Neural cell (in vitro differentiated cells): Measurements from ENCODE around the gene DOCK9. TPM values are rescaled to one million over a fixed set of nuclear protein-coding genes. Genes with fewer than 3 reads are reported as not detected.

Experiments
- H2AFZ ChIP-seq: fragments of 200-600, 300-800 bp; sonication (generic), shearing (Covaris generic); 2 replicates; pipeline ENCODE4 v1.6.0; 2014; ENCODE audit warnings: low read depth, mild to moderate bottlenecking, antibody characterized with exemption, low read length, moderate library complexity
- H3F3A ChIP-seq: fragments of 200-600 bp; shearing (Covaris generic); 2 replicates; pipeline ENCODE4 v1.6.1; 2016; ENCODE audit warnings: mild to moderate bottlenecking, moderate library complexity, mixed read lengths, antibody characterized with exemption, low read length; ENCODE audit not compliant: insufficient read depth, poor library complexity, severe bottlenecking
- H3K27ac ChIP-seq: fragments of 200-600, 300-800 bp; sonication (generic), shearing (Covaris generic); 2 replicates; pipeline ENCODE4 v1.5.1; 2014; ENCODE audit warnings: mild to moderate bottlenecking, low read length, moderate library complexity
- H3K27me3 ChIP-seq: fragments of 300-800, 200-600 bp; sonication (generic), shearing (Covaris generic); 2 replicates; pipeline ENCODE4 v1.6.0; 2014; ENCODE audit warnings: mild to moderate bottlenecking, low read depth, low read length, moderate library complexity; ENCODE audit not compliant: insufficient read depth
- H3K36me3 ChIP-seq: fragments of 300-800, 200-600 bp; sonication (generic), shearing (Covaris generic); 2 replicates; pipeline ENCODE4 v1.5.1; 2014; ENCODE audit warnings: mild to moderate bottlenecking, antibody characterized with exemption, low read length, moderate library complexity; ENCODE audit not compliant: insufficient read depth
- H3K4me2 ChIP-seq: fragments of 300-800, 200-600 bp; sonication (generic), shearing (Covaris generic); 2 replicates; pipeline ENCODE4 v1.6.0; 2014; ENCODE audit warnings: mild to moderate bottlenecking, low read length
- H3K4me3 ChIP-seq: fragments of 300-800, 200-600 bp; sonication (generic), shearing (Covaris generic); 2 replicates; pipeline ENCODE4 v1.5.1; 2014; ENCODE audit warnings: mild to moderate bottlenecking, low read length, moderate library complexity
- H3K79me2 ChIP-seq: fragments of 200-600 bp; shearing (Covaris generic); replicated peaks from 2 replicates; pipeline ENCODE4 v1.6.0; 2014; ENCODE audit warnings: mild to moderate bottlenecking, low read length, moderate library complexity; ENCODE audit not compliant: insufficient read depth
- H3K9ac ChIP-seq: fragments of 300-800, 200-600 bp; sonication (generic), shearing (Covaris generic); 2 replicates; pipeline ENCODE4 v1.6.1; 2016; ENCODE audit warnings: mild to moderate bottlenecking, low read length, mixed read lengths
- H3K9me2 ChIP-seq: fragments of 200-600 bp; shearing (Covaris generic); 2 replicates; pipeline ENCODE4 v1.6.1; 2016; ENCODE audit warnings: mild to moderate bottlenecking, low read length, mixed read lengths; ENCODE audit not compliant: insufficient read depth
- H3K9me3 ChIP-seq: fragments of 200-600, 300-800 bp; sonication (generic), shearing (Covaris generic); 2 replicates; pipeline ENCODE4 v1.6.1; 2016; ENCODE audit warnings: mild to moderate bottlenecking, mixed run types, low read length, moderate library complexity, mixed read lengths
- H4K20me1 ChIP-seq: fragments of 200-600 bp; shearing (Covaris generic); 2 replicates; pipeline ENCODE4 v1.6.1; 2016; ENCODE audit warnings: mild to moderate bottlenecking, mixed run types; ENCODE audit not compliant: insufficient read depth
- EP300 ChIP-seq: fragments of 450-650 bp; conservative IDR thresholded peaks from 2 replicates; pipeline ENCODE4 v1.6.1; 2014; ENCODE audit warnings: antibody characterized with exemption, mild to moderate bottlenecking, moderate library complexity; ENCODE audit not compliant: poor library complexity, severe bottlenecking
- EZH2 ChIP-seq: fragments of 200-600, 300-800 bp; shearing (Covaris generic), sonication (generic); IDR thresholded peaks from 2 replicates; pipeline ENCODE4 v1.6.1; 2014; ENCODE audit warnings: antibody characterized with exemption, low read length, borderline replicate concordance, mild to moderate bottlenecking; ENCODE audit not compliant: insufficient read depth, poor library complexity, severe bottlenecking
- MXI1 ChIP-seq: fragments of 450-650 bp; conservative IDR thresholded peaks from 2 replicates; pipeline ENCODE4 v1.6.1; 2014; ENCODE audit warnings: antibody characterized with exemption, mild to moderate bottlenecking; ENCODE audit not compliant: poor library complexity, severe bottlenecking
- POLR2AphosphoS5 ChIP-seq: IDR thresholded peaks from 2 replicates; pipeline ENCODE4 v1.6.1; 2012
- RAD21 ChIP-seq: fragments of 450-650 bp; conservative IDR thresholded peaks from 2 replicates; pipeline ENCODE4 v1.6.1; 2014; ENCODE audit warnings: antibody characterized with exemption, mild to moderate bottlenecking, moderate library complexity
- SMC3 ChIP-seq: fragments of 450-650 bp; conservative IDR thresholded peaks from 2 replicates; pipeline ENCODE4 v1.6.1; 2014; ENCODE audit warnings: antibody characterized with exemption, mild to moderate bottlenecking, moderate library complexity; ENCODE audit not compliant: poor library complexity
- TAF1 ChIP-seq: IDR thresholded peaks from 2 replicates; pipeline ENCODE4 v1.6.1; 2012; ENCODE audit warnings: low read depth
- polyA plus RNA-seq: library from polyadenylated mRNA; depleted of rRNA; stranded (reverse); fragments of >200 nt; gene quantifications from 2 replicates; pipeline ENCODE4 v1.2.3, GENCODE V29; 2014
- TF ChIP-seq, protein P1 (sequence below): fragments of 450-650 bp; IDR thresholded peaks from 2 replicates; pipeline ENCODE4 v1.5.1; 2014; ENCODE audit warnings: antibody characterized with exemption, mild to moderate bottlenecking, moderate library complexity; ENCODE audit not compliant: poor library complexity, severe bottlenecking
- TF ChIP-seq, protein P2 (sequence below): IDR thresholded peaks from 2 replicates; pipeline ENCODE4 v1.6.1; 2012; ENCODE audit warnings: borderline replicate concordance

The DOCK9 gene
- polyA plus RNA-seq, 1 donor from 2014 or later, result 11.4 TPM

DNA sequence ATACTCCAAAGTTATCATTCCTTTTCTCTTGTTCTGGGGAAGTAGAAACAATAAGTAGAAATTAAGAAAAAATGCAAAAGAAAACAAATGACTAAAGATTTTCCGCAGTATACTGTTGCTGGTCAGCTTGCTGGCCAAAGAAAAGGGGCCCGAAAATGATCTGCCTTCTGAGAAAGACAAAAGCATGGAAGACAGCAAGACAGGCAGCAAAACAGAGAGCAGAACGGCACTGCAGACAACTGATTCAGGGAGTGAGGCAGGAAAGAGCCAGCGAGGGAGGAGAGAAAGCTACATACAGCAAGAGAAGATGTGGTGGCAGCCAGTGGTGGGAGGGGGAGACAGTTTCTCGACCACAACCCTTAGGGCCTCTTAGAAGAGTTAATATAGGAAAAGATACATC lies 5.3 kb upstream of the DOCK9 start:
- no peaks in the 10 kb centered on the region for H3K9me3 ChIP-seq
- no peaks in the 10 kb centered on the region for H3K79me2 ChIP-seq
- no peaks in the 10 kb centered on the region for H3K27me3 ChIP-seq
- no peaks in the 10 kb centered on the region for H3F3A ChIP-seq
- no peaks in the 10 kb centered on the region for H3K36me3 ChIP-seq
- H4K20me1 ChIP-seq, result no peaks in the 10 kb centered on the region
- H2AFZ ChIP-seq, result no peak overlapping the region
- no peaks in the 10 kb centered on the region for H3K9me2 ChIP-seq
- H3K4me2 ChIP-seq, result no peak overlapping the region
- H3K27ac ChIP-seq, result no peak overlapping the region
- H3K4me3 ChIP-seq, result no peak overlapping the region
- TF ChIP-seq MXI1 (no peak), POLR2AphosphoS5 (no peak), EP300 (no peak), RAD21 (no peak), SMC3 (no peak), TAF1 (no peak), EZH2 (no peak)
- TF ChIP-seq, protein P1, sequence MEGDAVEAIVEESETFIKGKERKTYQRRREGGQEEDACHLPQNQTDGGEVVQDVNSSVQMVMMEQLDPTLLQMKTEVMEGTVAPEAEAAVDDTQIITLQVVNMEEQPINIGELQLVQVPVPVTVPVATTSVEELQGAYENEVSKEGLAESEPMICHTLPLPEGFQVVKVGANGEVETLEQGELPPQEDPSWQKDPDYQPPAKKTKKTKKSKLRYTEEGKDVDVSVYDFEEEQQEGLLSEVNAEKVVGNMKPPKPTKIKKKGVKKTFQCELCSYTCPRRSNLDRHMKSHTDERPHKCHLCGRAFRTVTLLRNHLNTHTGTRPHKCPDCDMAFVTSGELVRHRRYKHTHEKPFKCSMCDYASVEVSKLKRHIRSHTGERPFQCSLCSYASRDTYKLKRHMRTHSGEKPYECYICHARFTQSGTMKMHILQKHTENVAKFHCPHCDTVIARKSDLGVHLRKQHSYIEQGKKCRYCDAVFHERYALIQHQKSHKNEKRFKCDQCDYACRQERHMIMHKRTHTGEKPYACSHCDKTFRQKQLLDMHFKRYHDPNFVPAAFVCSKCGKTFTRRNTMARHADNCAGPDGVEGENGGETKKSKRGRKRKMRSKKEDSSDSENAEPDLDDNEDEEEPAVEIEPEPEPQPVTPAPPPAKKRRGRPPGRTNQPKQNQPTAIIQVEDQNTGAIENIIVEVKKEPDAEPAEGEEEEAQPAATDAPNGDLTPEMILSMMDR, result no peak
- TF ChIP-seq, protein P2, sequence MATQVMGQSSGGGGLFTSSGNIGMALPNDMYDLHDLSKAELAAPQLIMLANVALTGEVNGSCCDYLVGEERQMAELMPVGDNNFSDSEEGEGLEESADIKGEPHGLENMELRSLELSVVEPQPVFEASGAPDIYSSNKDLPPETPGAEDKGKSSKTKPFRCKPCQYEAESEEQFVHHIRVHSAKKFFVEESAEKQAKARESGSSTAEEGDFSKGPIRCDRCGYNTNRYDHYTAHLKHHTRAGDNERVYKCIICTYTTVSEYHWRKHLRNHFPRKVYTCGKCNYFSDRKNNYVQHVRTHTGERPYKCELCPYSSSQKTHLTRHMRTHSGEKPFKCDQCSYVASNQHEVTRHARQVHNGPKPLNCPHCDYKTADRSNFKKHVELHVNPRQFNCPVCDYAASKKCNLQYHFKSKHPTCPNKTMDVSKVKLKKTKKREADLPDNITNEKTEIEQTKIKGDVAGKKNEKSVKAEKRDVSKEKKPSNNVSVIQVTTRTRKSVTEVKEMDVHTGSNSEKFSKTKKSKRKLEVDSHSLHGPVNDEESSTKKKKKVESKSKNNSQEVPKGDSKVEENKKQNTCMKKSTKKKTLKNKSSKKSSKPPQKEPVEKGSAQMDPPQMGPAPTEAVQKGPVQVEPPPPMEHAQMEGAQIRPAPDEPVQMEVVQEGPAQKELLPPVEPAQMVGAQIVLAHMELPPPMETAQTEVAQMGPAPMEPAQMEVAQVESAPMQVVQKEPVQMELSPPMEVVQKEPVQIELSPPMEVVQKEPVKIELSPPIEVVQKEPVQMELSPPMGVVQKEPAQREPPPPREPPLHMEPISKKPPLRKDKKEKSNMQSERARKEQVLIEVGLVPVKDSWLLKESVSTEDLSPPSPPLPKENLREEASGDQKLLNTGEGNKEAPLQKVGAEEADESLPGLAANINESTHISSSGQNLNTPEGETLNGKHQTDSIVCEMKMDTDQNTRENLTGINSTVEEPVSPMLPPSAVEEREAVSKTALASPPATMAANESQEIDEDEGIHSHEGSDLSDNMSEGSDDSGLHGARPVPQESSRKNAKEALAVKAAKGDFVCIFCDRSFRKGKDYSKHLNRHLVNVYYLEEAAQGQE, result no peak
- H3K9ac ChIP-seq, result no peak overlapping the region

DNA sequence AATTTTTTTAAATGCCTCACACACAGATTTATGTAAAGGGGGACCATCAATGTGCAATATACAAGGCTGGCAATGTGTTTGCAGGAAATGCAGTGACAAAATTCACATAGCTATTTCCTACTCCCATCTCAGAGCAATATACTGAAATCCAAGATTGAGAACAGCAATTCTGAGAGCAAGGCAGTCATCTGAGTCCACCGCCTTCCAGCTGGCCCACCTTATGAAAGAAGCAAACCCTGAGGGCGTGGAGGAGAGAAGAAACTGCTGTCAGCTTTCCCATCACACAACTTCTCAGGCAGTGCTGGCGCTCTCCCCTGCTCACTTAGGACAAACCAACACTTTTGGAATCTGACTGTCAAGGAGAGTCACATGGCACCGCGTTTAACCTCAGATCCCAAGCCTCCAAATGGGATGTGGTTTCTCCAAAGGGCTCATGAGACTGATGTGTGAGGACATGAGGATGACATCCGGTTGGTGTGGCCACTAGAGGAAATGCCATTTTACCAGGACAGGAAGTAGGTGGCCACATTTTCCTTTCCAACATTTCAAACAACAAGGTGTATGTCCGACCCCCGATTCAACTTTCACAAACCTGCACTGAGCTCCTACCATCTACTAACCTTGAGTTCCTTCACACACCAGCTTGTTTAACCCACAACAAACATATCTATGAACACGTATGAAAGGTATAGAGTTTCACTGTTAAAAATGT lies 3.7 kb upstream of the DOCK9 start:
- Histone ChIP-seq H3K4me2 (no peak overlapping the region), H4K20me1 (no peaks in the 10 kb centered on the region), H3K79me2 (no peaks in the 10 kb centered on the region), H3K36me3 (no peaks in the 10 kb centered on the region), H3F3A (no peaks in the 10 kb centered on the region), H2AFZ (no peak overlapping the region), H3K27ac (no peak overlapping the region), H3K4me3 (no peak overlapping the region), H3K9ac (no peak overlapping the region), H3K9me3 (no peaks in the 10 kb centered on the region), H3K9me2 (no peaks in the 10 kb centered on the region), H3K27me3 (no peaks in the 10 kb centered on the region)
- TF ChIP-seq RAD21, result no peak
- TF ChIP-seq, protein P2, result no peak
- TF ChIP-seq EZH2, result no peak
- no peak for TF ChIP-seq TAF1
- no peak for TF ChIP-seq SMC3
- no peak for TF ChIP-seq MXI1
- TF ChIP-seq, protein P1, result no peak
- no peak for TF ChIP-seq EP300
